Suprapubic skin (tissue), 4 donors: ENCODE results near the gene SLC22A31.

Experiments used
- EP300 ChIP-seq: sonication (generic); formaldehyde crosslinking; IDR thresholded peaks from one replicate; pipeline ENCODE4 v1.6.1; 2017; ENCODE audit warnings: antibody characterized with exemption
- POLR2A ChIP-seq, 2 donors: fragments of 450-650 bp; IDR thresholded peaks; one replicate each; pipeline ENCODE4 v1.6.1; 2017; ENCODE audit warnings: antibody characterized with exemption in 2 of 2, mild to moderate bottlenecking in 2 of 2, moderate library complexity in 2 of 2
- POLR2AphosphoS5 ChIP-seq, 3 donors: sonication (generic); formaldehyde crosslinking; IDR thresholded peaks; one replicate each; pipeline ENCODE4 v1.6.1; 2017; ENCODE audit warnings: antibody characterized with exemption in 3 of 3
- TF ChIP-seq, protein P1 (sequence below), 2 donors: fragments of 200-600 bp in 1 of 2; fragments of 450-650 bp in 1 of 2; sonication (generic) in 1 of 2; IDR thresholded peaks; one replicate each; pipeline ENCODE4 v1.5.1; 2016 to 2019; ENCODE audit warnings: antibody characterized with exemption in 2 of 2, mild to moderate bottlenecking in 1 of 2, moderate library complexity in 1 of 2

DNA sequence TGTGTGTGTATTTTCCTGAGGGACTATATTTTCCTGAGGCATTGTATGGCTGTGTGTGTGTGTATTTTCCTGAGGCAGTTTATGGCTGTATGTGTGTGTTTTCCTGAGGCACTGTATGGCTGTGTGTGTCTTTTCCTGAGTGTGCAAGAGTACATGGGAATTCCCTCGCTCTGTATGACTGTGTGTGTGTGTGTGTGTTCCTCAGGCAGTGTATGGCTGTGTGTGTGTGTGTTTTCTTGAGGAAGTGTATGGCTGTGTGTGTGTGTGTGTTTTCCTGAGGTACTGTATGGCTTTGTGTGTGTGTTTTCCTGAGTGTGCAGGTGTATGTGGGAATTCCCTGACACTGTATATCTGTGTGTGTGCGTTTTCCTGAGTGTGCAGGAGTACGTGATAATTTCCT, 21.3 kb upstream of the SLC22A31 start:
- TF ChIP-seq POLR2AphosphoS5 (IDR thresholded peaks at IDR 0.05): no peak
- no peak for TF ChIP-seq EP300
- TF ChIP-seq, protein P1, sequence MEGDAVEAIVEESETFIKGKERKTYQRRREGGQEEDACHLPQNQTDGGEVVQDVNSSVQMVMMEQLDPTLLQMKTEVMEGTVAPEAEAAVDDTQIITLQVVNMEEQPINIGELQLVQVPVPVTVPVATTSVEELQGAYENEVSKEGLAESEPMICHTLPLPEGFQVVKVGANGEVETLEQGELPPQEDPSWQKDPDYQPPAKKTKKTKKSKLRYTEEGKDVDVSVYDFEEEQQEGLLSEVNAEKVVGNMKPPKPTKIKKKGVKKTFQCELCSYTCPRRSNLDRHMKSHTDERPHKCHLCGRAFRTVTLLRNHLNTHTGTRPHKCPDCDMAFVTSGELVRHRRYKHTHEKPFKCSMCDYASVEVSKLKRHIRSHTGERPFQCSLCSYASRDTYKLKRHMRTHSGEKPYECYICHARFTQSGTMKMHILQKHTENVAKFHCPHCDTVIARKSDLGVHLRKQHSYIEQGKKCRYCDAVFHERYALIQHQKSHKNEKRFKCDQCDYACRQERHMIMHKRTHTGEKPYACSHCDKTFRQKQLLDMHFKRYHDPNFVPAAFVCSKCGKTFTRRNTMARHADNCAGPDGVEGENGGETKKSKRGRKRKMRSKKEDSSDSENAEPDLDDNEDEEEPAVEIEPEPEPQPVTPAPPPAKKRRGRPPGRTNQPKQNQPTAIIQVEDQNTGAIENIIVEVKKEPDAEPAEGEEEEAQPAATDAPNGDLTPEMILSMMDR (IDR thresholded peaks at IDR 0.05): no peak
- TF ChIP-seq POLR2A (IDR thresholded peaks at IDR 0.05): no peak
